ENCODE measurements around the gene DDX1. TPM values are rescaled to one million over a fixed set of nuclear protein-coding genes. Genes with fewer than 3 reads are reported as not detected.
"Not testable (repeated sequence)": the region's sequence is repeated elsewhere in the genome, so short reads cannot be mapped to it uniquely, and the experiment has no call there.

Gene DDX1
- total and polyA plus RNA-seq, 11 donors, result 97.7 to 193 (median 136) TPM

DNA sequence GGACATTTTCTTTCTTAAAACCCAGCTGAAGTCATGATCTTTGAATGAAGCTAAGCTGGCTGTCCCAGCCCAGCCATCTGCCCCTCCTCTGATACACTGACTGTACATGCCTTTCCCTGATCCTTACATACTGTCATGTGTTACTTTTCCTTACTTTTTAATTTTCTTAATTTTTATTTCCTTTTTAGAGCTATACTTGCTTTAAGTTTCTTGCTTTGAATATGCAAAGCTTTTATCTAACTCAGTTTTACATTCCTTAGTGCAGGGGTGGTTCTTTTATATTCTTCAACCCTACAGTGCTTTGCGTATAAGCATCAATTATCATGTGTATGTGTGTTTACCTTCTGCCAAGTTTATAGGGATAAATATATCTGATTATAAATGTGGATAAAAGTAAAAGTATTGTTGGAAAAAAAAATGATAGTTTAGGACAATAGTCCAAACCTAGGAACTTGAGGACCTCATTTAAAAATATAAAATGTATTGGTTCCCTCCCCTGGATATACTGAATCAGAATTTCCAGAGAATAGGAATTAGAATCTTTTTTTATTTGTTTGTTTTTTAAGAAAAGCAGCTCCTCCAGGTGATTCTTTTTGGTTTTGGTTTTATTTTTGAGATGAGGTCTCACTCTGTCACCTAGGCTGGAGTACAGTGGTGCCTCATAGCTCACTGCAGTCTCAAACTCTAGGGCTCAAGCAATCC lies 17.8 kb downstream of the DDX1 start:
- Histone ChIP-seq H3K27me3 (no peaks in the 10 kb centered on the region), H3K9me3 (no peaks in the 10 kb centered on the region), H3K27ac (no peak overlapping the region), H3K4me1 (no peaks in the 10 kb centered on the region), H3K4me3 (no peak overlapping the region), H3K36me3 (peaks cover 0 to 78% (median 76%) of the 10 kb centered on the region in 9 donors)
- TF ChIP-seq CTCF (IDR thresholded peaks at IDR 0.05) (no peak), POLR2A (IDR thresholded peaks at IDR 0.05) (no peak)
- 96 to 100% (median 97%) methylated on average over 1 of the region's 1 CpG for WGBS, 4 donors
- intact Hi-C loops (cut with DNase I), result no loop called here
- ATAC-seq (no peak), DNase-seq (no peak)

- no peaks in the 10 kb centered on the region for H3K9me3 ChIP-seq
These were observed 18.8 kb downstream of the DDX1 start for GRCh38 chr2:15610430-15610952.

DNA sequence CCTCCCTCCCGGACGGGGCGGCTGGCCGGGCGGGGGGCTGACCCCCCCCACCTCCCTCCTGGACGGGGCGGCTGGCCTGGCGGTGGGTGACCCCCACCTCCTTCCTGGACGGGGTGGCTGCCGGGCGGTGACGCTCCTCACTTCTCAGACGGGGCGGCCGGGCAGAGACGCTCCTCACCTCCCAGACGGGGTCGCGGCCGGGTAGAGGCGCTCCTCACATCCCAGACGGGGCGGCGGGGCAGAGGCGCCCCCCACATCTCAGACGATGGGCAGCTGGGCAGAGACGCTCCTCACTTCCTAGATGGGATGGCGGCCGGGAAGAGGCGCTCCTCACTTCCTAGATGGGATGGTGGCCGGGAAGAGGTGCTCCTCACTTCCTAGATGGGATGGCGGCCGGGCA lies 20.4 kb downstream of the DDX1 start:
- H3K4me3 ChIP-seq; H3K4me1 ChIP-seq; ATAC-seq; H3K27me3 ChIP-seq; H3K27ac ChIP-seq; intact Hi-C loops (cut with DNase I); DNase-seq; H3K9me3 ChIP-seq: not testable (repeated sequence)
- peaks cover 0 to 78% (median 66%) of the 10 kb centered on the region in 9 donors for H3K36me3 ChIP-seq
- 96 to 97% methylated on average over 26 to 30 of the region's 33 CpGs; no CpG with 5 or more reads in 2 of the 4 donors for WGBS, 4 donors

More at GRCh38 chr2:15610430-15610952, 18.8 kb downstream of the DDX1 start:
- Histone ChIP-seq H3K4me3 (no peak overlapping the region), H3K36me3 (peaks cover 0 to 78% (median 71%) of the 10 kb centered on the region in 9 donors), H3K27me3 (no peaks in the 10 kb centered on the region), H3K4me1 (peaks cover 0 to 7% (median 0%) of the 10 kb centered on the region in 12 donors), H3K27ac (no peak overlapping the region)
- intact Hi-C loops (cut with DNase I), result no loop called here
- DNase-seq (no peak), ATAC-seq (no peak)
- TF ChIP-seq POLR2A (IDR thresholded peaks at IDR 0.05) (no peak), CTCF (IDR thresholded peaks at IDR 0.05) (no peak)
- 68 to 78% (median 72%) methylated on average over 5 of the region's 5 CpGs for WGBS, 4 donors

- peaks cover 2 to 78% (median 66%) of the 10 kb centered on the region in 9 donors for H3K36me3 ChIP-seq
- TF ChIP-seq CTCF (IDR thresholded peaks at IDR 0.05) (no peak), POLR2A (IDR thresholded peaks at IDR 0.05) (no peak)
- H3K27ac ChIP-seq, result no peak overlapping the region
- H3K4me1 ChIP-seq, result peaks cover 0 to 7% (median 0%) of the 10 kb centered on the region in 12 donors
- H3K27me3 ChIP-seq, result no peaks in the 10 kb centered on the region
- no peaks in the 10 kb centered on the region for H3K9me3 ChIP-seq
- ATAC-seq (no peak), DNase-seq (no peak)
- WGBS, 4 donors, result 93 to 97% (median 95%) methylated on average over 10 of the region's 10 CpGs
- H3K4me3 ChIP-seq, result no peak overlapping the region
- intact Hi-C loops (cut with DNase I), result no loop called here
These were observed 22.2 kb downstream of the DDX1 start for GRCh38 chr2:15613736-15614429.

Data from heart left ventricle (tissue), 16 donors.